Pons (tissue), 1 donor: ENCODE results near the gene SKIC2.
A peak's percentile ranks its signal among the peaks of the same experiment; 100 is the strongest.
"Not testable (repeated sequence)": the region's sequence is repeated elsewhere in the genome, so short reads cannot be mapped to it uniquely, and the experiment has no call there.

Experiments
- DNase-seq: peaks from one replicate; pipeline ENCODE4 v3.0.0-alpha.2; 2016; ENCODE audit warnings: low spot score

Gene SKIC2

DNA sequence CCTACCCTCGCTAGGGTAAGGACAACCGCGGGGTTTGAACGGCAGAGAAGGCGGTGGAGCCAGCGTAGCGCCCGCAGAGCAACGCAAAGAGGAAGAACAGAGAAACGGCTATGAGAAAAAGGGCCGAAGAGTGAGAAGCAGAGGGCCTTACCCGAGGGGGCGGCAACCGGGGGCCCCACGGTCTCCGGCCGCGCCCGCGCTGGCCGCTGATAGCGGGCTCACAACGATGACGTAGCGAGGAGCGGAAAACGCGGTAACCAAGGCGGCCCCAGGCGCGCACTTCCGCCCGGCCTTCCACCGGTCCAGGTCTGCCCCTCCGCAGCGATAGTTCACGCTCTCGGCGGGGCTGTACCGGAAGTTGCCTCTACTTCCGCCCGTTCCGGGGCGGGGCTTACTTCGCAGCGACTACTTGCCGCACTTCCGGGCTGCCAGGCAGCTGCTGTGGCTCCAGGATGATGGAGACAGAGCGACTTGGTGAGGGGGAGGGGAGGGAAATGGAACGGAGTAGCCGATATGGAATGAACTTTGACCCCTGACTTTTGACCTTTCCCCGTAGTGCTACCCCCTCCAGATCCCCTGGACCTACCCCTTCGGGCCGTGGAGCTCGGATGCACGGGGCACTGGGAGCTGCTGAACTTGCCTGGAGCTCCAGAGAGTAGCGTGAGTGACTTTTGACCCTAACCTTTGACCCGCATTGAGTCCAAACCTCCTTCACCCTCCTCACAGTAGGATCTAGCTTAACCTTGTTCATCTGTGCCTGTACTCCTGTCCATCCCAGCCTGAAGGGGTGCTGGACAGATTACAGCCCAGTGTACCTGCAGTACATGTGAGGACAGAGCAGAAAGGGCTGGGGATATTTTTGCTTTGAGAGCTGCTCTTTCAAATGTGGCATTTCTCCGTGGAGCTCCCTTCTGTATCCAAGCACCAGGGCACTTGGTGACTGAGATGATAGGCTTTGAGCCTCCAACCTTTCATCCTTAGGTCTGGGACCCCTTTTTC is at the start of gene SKIC2, which contains the start of gene NELFE:
TSS of gene SKIC2 (plus strand) at position 435 of the 999 bp plus-strand sequence. CDS start at position 453, 18 bp downstream.
TSS of gene NELFE (minus strand) at position 231 of the 999 bp plus-strand sequence. CDS start 525 bp downstream, outside the sequence.
- DNase-seq, result peak; percentile 98

- not testable (repeated sequence) for DNase-seq
These were observed 49.7 kb upstream of the SKIC2 start for GRCh38 chr6:31909298-31909697.

GRCh38 chr6:31911826-31912585 is 47.0 kb upstream of the SKIC2 start:
- DNase-seq, result no peak

GRCh38 chr6:31915351-31915750 is 43.6 kb upstream of the SKIC2 start:
- DNase-seq, result no peak

- no peak for DNase-seq
These were observed 43.2 kb upstream of the SKIC2 start for GRCh38 chr6:31915756-31916155.

GRCh38 chr6:31918069-31918720 is 40.8 kb upstream of the SKIC2 start:
- no peak for DNase-seq

DNA sequence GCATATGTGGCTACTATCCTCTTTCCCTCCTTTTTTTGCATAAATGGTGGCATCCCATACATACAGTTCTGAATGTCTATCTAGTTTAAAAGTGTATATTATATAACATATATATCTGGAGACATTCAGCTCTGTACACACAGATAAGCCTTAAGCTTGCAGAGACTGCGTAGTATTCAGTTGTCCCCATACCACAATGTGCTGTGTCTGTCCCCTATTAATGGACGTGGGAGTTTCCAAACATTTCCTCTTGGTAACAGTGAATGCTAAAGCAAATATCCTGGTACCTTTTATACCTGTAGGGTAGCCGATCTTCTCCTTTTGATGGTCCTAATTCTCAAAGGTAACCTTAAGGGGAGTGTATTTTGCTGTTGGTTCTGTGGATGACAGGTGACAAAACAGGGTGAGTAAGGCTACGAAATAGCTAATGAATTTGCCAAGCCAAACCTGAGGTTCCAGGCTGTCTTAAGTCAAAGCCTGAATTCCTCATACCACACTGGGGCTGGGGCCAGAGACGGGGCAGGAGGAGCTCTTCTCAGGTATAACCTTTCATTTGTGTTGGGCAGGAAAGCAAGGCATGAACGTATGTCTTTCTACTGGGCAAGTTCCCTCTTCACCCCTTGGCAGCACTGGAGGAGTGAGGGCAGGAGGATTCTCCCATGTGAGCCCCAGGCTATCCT is 39.2 kb upstream of the SKIC2 start:
- no peak for DNase-seq

DNA sequence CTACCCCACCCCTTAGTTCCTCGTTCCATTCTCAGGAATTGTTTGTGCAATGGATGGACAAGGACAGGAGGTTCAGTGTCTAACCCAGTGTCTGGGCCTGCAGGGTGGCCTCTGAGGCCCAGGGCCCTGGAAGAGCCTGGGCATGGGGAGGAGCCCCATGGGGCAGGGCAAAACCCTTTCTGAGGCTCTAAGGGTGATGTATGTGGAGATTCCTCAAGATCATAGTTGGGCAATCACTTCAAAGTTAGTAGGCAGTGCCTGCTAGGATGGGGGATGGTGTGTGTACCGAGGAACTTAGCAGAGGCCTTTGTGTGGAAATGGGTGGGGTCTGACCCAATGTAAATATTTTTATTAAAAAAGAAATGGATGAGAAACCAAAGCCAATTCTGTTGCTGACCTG is 38.2 kb upstream of the SKIC2 start:
- no peak for DNase-seq

DNA sequence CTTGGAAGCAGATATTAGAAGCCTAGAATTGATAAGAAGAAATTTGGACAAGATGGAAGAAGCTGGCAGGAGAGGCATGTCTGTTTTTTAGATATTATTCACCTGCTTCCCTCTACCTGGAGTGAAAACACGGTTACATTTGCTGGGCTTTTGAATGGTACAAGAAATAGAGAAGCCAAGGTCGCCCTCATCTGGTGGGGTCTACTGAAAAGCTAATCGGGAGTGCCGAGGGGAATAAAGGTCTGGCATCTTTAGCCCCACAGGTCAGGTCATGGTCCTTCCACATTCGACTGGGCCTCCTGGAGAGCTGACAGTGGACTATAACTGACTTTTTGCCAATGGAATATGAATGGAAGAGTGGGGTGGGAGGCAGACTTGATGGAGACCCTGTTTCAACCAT is 36.0 kb upstream of the SKIC2 start:
- no peak for DNase-seq

DNA sequence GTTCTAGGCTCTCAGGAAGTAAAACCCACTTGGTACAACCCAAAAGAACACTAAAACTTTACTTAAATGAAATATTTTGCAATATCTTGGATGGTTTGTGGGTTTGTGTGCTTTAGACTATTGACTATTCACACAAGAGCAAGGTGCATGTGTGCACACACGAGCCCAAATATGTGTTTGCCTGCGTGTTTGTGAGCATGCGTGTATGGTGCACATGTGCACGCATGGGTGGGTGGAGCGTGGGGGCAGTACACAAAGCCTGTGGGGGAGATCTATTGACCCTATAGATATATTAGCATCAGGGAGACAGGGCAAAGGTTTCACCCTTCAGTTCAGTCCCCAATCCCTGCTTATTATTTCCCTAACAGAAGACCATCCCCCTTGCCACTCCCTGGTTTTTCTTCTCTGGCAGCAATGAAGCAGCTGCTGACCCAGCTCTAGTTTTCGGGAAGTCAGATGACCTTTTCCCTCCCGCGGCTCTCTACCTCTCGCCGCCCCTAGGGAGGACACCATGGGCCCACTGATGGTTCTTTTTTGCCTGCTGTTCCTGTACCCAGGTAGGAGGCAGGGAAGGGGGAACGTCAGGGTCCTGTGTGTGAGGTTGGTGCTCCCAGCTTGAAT is 31.6 kb upstream of the SKIC2 start, which contains the start of gene C2:
TSS of gene C2 (plus strand) at position 476 of the 621 bp plus-strand sequence. CDS start at position 512, 36 bp downstream.
- DNase-seq, result no peak

DNA sequence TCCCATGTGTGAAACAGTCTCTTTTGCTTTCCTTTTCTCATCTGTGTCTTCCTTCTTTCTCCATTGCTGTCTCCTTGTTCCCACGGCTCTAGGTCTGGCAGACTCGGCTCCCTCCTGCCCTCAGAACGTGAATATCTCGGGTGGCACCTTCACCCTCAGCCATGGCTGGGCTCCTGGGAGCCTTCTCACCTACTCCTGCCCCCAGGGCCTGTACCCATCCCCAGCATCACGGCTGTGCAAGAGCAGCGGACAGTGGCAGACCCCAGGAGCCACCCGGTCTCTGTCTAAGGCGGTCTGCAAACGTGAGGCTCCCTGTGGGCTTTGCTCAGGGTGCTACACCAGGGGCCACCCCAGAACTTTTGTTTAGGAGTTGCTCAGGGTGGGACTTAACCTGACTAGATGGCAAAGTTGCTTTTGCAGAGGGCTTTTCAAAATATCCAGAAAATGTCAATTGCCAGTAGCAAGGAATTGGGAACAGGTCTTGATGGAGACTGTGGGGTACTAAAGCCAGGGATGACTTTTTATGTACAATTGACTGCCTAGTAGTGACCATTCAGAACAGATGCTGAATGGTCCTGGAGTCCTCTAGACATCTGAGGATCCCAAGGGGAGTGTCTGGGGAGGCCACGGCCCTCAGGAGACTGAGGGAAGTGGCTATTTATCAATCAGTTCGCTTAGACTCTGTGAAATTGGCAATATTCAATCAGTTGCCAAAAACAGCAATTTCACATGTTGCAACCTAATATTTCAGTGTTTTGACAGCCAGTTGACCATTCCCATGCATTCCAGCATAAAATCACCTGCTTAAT is 30.9 kb upstream of the SKIC2 start:
- no peak for DNase-seq

- DNase-seq, result no peak
These were observed 30.4 kb upstream of the SKIC2 start for GRCh38 chr6:31928672-31928939.

GRCh38 chr6:31930962-31931361 is 28.0 kb upstream of the SKIC2 start:
- DNase-seq, result no peak

- not testable (repeated sequence) for DNase-seq
These were observed 26.8 kb upstream of the SKIC2 start for GRCh38 chr6:31932137-31932536.

GRCh38 chr6:31933537-31933936 is 25.4 kb upstream of the SKIC2 start:
- no peak for DNase-seq

GRCh38 chr6:31935021-31935420 is 24.0 kb upstream of the SKIC2 start:
- no peak for DNase-seq

DNA sequence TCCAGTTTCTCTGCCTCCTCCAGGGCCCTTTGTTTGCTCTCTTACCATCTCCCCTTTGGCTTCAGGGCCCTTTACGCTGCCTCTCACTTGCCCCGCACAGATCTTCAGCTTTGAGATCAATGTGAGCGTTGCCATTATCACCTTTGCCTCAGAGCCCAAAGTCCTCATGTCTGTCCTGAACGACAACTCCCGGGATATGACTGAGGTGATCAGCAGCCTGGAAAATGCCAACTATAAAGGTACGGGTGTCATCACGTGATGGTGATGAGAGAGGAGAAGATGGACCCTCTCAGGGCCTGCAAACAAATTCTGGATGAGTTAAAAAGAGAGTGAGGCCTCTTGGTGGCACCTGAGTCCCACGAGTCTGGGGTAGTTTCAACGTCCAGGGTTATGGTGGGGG is 23.2 kb upstream of the SKIC2 start:
- DNase-seq, result no peak

GRCh38 chr6:31940256-31940664 is 18.7 kb upstream of the SKIC2 start:
- DNase-seq, result no peak

- no peak for DNase-seq
These were observed 15.2 kb upstream of the SKIC2 start for GRCh38 chr6:31943742-31944141.

DNA sequence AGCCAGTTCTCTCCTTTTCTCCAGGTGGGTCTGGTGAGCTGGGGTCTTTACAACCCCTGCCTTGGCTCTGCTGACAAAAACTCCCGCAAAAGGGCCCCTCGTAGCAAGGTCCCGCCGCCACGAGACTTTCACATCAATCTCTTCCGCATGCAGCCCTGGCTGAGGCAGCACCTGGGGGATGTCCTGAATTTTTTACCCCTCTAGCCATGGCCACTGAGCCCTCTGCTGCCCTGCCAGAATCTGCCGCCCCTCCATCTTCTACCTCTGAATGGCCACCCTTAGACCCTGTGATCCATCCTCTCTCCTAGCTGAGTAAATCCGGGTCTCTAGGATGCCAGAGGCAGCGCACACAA is 13.8 kb upstream of the SKIC2 start:
- no peak for DNase-seq
